Ramos (cell line): ENCODE data around the gene NSMCE1.
"Not testable (repeated sequence)": the region's sequence is repeated elsewhere in the genome, so short reads cannot be mapped to it uniquely, and the experiment has no call there.

Source experiments
- in situ Hi-C: fragments of 300-500 bp; cut with MboI; formaldehyde crosslinking; loops from one replicate; pipeline ENCODE4 v1.14.3; 2022; ENCODE audit warnings: low sequenced_read_pairs; ENCODE audit not compliant: unreplicated experiment

The NSMCE1 gene

GRCh38 chr16:27222249-27223225 is 46.0 kb downstream of the NSMCE1 start:
- in situ Hi-C loops, result no loop called here

DNA sequence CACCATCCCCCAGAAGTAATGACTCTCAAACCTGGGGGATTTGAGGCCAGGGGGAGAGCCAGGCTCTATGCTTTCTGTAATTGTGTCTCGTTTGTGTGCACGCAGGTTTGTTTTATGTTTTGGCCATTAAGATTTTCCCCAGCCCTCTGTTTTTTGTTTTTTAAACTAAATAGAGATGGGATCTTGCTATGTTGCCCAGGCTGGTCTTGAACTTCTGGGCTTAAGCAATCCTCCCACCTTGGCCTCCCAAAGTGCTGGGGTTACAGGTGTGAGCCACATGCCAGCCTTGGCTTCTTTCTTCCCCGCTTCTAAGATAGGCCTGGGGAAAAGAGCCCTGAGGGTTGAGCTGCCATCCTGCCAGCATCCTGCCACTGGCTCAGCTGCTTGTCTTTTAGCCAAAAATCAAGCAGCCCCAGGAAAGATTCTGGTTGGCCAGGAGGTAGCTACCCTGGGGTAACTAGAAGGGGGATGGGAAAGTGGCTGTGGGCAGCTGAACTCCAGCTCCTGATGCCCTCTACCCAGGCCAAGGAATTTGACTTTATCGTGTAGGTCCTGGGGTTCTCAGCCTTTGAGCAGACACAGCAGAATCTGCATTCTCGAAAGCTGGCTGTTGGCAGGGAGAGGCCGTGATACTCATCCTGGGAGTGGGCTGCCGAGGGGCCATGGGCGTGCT is 46.9 kb downstream of the NSMCE1 start:
- in situ Hi-C loops, result no loop called here

GRCh38 chr16:27220991-27221390 is 47.6 kb downstream of the NSMCE1 start:
- in situ Hi-C loops, result no loop called here

DNA sequence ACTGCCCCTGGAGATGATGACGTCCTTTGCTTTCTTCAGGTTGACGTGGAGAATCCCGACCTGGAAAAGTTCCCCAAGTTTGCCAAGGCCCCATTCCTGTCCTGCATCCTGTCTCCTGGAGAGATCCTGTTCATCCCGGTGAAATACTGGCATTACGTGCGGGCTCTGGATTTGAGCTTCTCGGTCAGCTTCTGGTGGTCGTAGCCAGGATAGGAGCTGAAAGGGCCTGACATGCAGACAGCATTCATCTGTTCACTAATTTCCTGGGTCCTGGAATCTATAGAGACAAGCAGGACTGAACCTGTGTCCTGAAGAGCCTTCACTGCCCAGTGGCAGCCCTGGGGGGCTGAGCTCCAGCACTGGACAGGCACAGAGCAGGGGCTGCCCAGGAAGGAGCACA is 48.0 kb downstream of the NSMCE1 start:
- in situ Hi-C loops, result no loop called here

DNA sequence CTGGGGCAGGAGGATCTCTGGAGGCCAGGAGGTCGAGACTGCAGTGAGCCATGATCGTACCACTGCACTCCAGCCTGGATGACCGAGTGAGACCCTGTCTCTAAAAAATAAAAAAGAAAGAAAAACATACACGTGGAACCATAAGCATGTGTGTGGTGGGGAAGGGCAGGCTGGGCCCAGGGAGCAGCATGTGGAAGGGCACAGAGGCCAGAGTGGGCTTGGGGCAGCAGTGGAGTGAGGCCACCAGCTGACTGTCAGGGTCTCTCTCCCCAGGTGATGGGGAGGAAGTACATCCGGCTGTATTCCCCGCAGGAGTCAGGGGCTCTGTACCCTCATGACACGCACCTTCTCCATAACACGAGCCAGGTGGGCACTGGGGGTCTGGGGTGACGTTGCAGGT is 48.5 kb downstream of the NSMCE1 start:
- in situ Hi-C loops, result no loop called here

DNA sequence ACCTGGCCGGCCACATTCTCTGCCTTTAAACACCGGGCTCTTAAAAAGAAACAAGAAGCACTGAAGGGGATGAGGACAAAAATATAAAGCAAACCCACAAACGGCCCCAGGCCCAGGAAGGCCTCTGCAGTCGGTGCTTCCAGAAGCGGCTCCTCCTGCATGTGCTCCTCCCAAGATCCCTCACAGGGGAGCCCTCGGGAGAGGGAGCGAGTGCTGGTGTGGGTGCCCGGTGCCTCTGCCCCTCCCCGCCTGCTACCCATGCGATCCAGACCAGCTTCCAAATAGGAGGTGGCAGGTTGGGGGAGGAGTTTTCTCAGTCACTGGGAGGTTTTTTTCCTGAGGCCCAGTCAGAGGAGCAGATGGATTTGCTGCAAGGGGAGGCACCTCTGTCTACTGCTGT is 49.4 kb downstream of the NSMCE1 start:
- in situ Hi-C loops, result no loop called here

GRCh38 chr16:27218756-27219155 is 49.8 kb downstream of the NSMCE1 start:
- in situ Hi-C loops, result no loop called here

- in situ Hi-C loops, result no loop called here
Observed at GRCh38 chr16:27217256-27217655, 51.3 kb downstream of the NSMCE1 start.

GRCh38 chr16:27216297-27216885 is 52.2 kb downstream of the NSMCE1 start:
- in situ Hi-C loops, result no loop called here

- in situ Hi-C loops, result no loop called here
Observed at GRCh38 chr16:27215660-27216059, 52.9 kb downstream of the NSMCE1 start.

DNA sequence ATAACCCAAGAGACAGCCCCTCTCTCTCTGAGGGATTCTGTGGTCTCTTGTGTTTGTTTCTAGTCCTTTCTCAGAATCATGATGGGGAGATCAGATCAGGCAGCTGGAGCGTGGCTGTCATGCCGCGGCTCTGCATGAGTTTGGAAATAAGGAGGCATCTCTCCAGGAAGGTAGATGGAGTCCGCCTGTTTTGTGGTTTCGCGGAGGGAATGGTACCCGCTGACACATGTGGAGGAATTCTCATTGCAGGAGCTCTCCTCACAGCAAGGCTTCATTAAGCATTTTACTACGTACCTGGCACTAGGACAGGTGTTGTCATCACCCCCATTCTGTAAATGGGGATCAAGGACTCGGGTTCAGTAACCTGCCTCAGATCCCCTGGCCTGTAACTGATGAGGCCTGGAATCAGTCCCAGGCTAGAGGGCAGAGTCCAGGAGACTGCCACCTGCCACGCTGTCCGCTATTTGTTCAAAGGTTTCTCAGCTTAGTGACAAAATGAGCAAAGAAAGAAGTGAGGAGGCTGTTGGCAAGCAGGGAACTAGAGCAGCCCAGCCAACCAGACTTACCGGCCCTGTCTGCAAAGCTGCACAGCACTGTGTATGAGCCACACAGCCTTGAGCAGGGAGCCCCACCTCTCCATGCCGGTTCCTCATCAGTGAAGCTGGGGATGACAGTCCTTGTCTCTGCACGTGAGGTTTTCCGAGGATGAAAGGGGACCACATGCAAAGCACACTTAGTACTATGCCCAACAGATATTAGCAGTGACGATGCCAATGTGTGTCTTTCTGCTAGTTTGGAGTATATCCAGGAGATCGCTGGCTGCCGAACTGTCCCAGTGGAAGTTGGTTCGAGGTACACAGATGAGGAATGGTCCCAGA is 54.2 kb downstream of the NSMCE1 start:
- in situ Hi-C loops, result no loop called here

DNA sequence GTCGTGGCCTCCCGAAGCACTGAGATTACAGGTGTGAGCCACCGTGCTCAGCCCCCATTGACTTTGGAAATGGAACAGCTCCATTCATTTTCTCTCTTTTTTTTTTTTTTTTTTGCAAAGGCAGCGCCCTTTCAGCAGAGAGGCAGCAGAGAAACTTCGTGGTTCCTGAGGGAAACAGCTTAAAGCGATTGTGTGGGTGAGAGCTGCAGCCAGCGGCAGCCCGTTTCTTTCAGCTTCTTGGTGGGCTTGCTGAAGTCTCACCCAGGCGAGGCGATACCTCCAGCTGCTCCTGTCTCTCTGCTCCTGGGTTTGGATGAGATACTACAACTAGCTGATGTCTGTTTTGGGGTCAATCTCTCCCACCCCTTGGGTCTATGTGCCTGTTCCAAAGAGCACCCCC is 57.5 kb downstream of the NSMCE1 start:
- in situ Hi-C loops, result no loop called here

DNA sequence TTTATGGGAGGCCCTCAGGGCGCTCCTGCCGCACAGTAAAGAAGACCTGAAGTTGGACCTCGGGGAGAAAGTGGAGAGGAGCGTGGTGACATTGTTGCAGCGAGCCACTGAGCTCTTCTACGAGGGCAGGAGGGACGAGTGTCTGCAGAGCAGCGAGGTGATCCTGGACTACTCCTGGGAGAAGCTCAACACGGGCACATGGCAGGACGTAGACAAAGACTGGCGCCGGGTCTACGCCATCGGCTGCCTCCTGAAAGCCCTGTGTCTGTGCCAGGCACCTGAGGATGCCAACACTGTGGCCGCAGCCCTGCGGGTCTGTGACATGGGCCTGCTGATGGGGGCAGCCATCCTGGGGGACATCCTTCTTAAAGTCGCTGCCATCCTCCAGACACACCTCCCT is 58.4 kb downstream of the NSMCE1 start:
- in situ Hi-C loops, result no loop called here

DNA sequence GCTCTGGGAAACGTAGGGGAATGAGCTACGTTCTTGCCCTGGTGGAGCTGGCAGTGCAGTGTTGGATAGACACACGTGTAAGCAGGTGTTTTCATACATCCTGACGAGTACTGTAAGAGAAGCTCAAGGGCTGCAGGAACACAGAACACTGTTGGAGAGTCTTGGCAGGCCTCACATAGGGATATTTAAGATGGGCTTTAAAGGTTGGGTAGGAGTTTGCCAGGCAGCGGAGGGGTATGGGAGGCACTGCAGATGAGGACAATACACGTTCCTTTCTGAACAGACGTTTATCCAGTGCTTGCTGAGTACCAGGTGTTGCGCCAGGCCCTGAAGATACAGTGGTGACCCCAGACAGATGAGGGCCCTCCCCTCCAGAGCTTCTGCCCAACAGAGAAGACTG is 59.0 kb downstream of the NSMCE1 start:
- in situ Hi-C loops, result no loop called here

DNA sequence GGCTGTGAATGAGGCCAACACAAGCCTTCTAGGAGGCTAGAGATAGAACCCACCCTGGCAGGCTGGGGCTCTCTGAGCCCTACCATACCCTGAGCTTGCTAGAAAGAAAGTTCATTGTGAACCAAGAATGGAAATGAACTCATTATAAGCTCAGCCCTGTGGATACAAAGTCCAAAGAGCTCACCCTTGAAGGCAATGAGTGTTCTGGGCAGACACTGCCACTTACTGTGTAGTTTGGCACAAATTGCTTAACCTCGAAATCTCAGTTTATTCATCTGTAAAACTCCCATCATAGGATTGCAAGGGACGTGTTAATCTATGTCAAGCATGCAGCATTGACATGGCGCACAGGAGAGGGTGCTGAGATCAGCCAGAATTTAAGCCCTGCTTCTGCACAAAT is 59.8 kb downstream of the NSMCE1 start:
- in situ Hi-C loops, result no loop called here

GRCh38 chr16:27208081-27208680 is 60.4 kb downstream of the NSMCE1 start:
- in situ Hi-C loops, result no loop called here

GRCh38 chr16:27207121-27207520 is 61.5 kb downstream of the NSMCE1 start:
- in situ Hi-C loops, result not testable (repeated sequence)

- in situ Hi-C loops, result no loop called here
Observed at GRCh38 chr16:27205423-27206065, 63.0 kb downstream of the NSMCE1 start.

- in situ Hi-C loops, result no loop called here
Observed at GRCh38 chr16:27204312-27204915, 64.2 kb downstream of the NSMCE1 start.
